B cell (primary cell): ENCODE results near the gene SUCLG2.

Source experiments
- CTCF ChIP-seq: fragments of 200-600 bp; IDR thresholded peaks from one replicate; pipeline ENCODE4 v1.8.0; 2022; ENCODE audit warnings: antibody characterized with exemption, mild to moderate bottlenecking
- EZH2 ChIP-seq: IDR thresholded peaks from 2 replicates; pipeline ENCODE4 v1.6.1; 2012; ENCODE audit warnings: borderline replicate concordance, low read depth, mild to moderate bottlenecking, moderate library complexity, low read length; ENCODE audit not compliant: insufficient read depth, poor library complexity, severe bottlenecking

GRCh38 chr3:67450153-67450552 is 204.3 kb downstream of the SUCLG2 start:
- no peak for TF ChIP-seq EZH2
- no peak for TF ChIP-seq CTCF
